DOHH2 (cell line): Measurements from ENCODE around the gene HK2.

Source experiments
- CTCF ChIP-seq: fragments of 200-600 bp; sonication (generic); IDR thresholded peaks from one replicate; pipeline ENCODE4 v1.5.1; 2014; ENCODE audit warnings: antibody characterized with exemption, mild to moderate bottlenecking, low read depth, low read length; ENCODE audit not compliant: poor library complexity, severe bottlenecking
- EZH2phosphoT487 ChIP-seq: fragments of 200-600 bp; sonication (generic); IDR thresholded peaks from 2 replicates; pipeline ENCODE4 v1.6.1; 2017; ENCODE audit warnings: borderline replicate concordance, mild to moderate bottlenecking, antibody characterized with exemption, low read length, moderate library complexity, mixed read lengths

DNA sequence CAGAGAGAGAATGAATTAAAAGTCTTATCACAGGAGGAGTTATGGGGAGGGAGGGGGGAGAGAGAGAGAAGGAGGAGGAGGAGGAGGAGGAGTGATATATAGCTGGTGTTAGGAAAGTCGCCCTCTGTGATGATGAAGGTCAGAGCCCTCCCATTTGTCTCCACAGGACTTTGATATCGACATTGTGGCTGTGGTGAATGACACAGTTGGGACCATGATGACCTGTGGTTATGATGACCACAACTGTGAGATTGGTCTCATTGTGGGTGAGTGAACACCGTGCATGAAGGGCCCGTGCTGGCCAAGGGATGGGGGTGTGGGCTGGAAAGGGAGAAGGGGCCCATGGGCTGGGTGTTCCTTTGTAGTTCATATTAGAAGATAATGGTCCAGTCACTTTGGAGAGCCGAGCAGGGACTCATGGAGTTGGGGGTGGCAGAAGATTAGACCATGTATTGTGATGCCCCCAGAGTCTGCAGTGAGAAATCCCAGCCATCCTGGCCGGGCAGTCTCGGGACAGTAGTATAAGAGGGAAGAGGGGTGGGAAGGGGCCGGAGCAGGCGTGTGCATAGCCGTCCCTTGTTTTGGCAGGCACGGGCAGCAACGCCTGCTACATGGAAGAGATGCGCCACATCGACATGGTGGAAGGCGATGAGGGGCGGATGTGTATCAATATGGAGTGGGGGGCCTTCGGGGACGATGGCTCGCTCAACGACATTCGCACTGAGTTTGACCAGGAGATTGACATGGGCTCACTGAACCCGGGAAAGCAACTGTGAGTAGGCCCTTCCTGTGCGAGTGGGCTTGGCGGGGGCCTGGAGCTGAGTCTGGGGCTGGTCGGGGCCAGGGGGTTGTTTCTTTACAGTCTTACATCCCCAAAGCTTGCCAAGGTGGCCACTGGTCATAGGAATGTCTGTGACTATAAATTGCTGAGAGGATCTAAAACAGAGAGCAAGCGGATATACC is 40.0 kb downstream of the HK2 start:
- TF ChIP-seq EZH2phosphoT487: no peak
- no peak for TF ChIP-seq CTCF
